Glutamatergic neuron (in vitro differentiated cells): ENCODE data around the gene SLC28A1. TPM values are rescaled to one million over a fixed set of nuclear protein-coding genes. Genes with fewer than 3 reads are reported as not detected.

Experiments
- DNase-seq: peaks from one replicate; pipeline ENCODE4 v3.0.0; 2022
- H3K27ac Mint-ChIP-seq: one replicate; pipeline ENCODE4 v1.8.0; 2020; ENCODE audit warnings: mild to moderate bottlenecking, mixed read lengths, inconsistent platforms; ENCODE audit not compliant: unreplicated experiment
- H3K27me3 Mint-ChIP-seq: one replicate; pipeline ENCODE4 v1.8.0; 2020; ENCODE audit warnings: mild to moderate bottlenecking, moderate library complexity, mixed read lengths, inconsistent platforms; ENCODE audit not compliant: unreplicated experiment
- H3K36me3 Mint-ChIP-seq: one replicate; pipeline ENCODE4 v1.8.0; 2020; ENCODE audit warnings: mild to moderate bottlenecking, mixed read lengths, inconsistent platforms; ENCODE audit not compliant: unreplicated experiment
- H3K4me1 Mint-ChIP-seq: one replicate; pipeline ENCODE4 v1.8.0; 2020; ENCODE audit warnings: mild to moderate bottlenecking, low read depth, mixed read lengths, inconsistent platforms; ENCODE audit not compliant: unreplicated experiment
- H3K4me3 Mint-ChIP-seq: one replicate; pipeline ENCODE4 v1.8.0; 2020; ENCODE audit warnings: mild to moderate bottlenecking, mixed read lengths, inconsistent platforms; ENCODE audit not compliant: unreplicated experiment
- H3K9me3 Mint-ChIP-seq: one replicate; pipeline ENCODE4 v1.8.0; 2020; ENCODE audit warnings: mild to moderate bottlenecking, moderate library complexity, mixed read lengths, inconsistent platforms; ENCODE audit not compliant: unreplicated experiment
- total RNA-seq: library from RNA; stranded (reverse); fragmentation: NEBNext Ultra II Directional; extraction: Animal tissue kit (Norgen Biotek cat#: 25700); gene quantifications from one replicate; pipeline ENCODE4 v1.2.1, GENCODE V29; 2021; ENCODE audit not compliant: unreplicated experiment
- TF ChIP-seq, protein P1 (sequence below): fragments of 200-600 bp; sonication (generic); IDR thresholded peaks from one replicate; pipeline ENCODE4 v1.5.0; 2021; ENCODE audit not compliant: partially characterized antibody, unreplicated experiment

SLC28A1 gene
- total RNA-seq, 1 donor from 2014 or later, result 0.25 TPM

DNA sequence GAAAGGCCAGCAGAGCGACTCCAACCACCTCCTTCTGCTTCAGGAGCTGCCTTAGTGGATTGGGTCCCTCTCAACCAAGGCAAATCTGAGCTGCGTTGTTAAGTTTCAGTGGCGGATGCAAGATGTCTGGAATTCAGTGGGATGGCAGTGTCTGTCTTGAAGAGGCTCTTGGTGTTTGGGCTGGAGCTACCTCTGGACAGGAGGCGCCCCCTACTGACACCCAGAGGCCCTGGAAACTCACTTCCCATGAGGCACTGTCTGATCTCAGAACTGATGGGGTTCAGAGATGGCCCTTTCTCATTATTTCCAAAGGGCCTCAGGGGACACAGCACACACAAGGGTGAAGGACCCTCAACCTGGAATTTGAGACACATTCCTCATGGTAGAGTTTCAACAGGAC lies 6.0 kb upstream of the SLC28A1 start:
- peak; percentile 73 for DNase-seq
- TF ChIP-seq, protein P1, sequence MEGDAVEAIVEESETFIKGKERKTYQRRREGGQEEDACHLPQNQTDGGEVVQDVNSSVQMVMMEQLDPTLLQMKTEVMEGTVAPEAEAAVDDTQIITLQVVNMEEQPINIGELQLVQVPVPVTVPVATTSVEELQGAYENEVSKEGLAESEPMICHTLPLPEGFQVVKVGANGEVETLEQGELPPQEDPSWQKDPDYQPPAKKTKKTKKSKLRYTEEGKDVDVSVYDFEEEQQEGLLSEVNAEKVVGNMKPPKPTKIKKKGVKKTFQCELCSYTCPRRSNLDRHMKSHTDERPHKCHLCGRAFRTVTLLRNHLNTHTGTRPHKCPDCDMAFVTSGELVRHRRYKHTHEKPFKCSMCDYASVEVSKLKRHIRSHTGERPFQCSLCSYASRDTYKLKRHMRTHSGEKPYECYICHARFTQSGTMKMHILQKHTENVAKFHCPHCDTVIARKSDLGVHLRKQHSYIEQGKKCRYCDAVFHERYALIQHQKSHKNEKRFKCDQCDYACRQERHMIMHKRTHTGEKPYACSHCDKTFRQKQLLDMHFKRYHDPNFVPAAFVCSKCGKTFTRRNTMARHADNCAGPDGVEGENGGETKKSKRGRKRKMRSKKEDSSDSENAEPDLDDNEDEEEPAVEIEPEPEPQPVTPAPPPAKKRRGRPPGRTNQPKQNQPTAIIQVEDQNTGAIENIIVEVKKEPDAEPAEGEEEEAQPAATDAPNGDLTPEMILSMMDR, result peak; percentile 56
- Mint-ChIP-seq H3K27me3 (peaks cover 9% of the 10 kb centered on the region), H3K9me3 (peaks cover 2% of the 10 kb centered on the region), H3K27ac (no peak overlapping the region), H3K4me1 (peaks cover 17% of the 10 kb centered on the region), H3K4me3 (no peak overlapping the region), H3K36me3 (no peaks in the 10 kb centered on the region)

GRCh38 chr15:84879088-84879780 lies 5.2 kb upstream of the SLC28A1 start:
- TF ChIP-seq, protein P1, result no peak
- Mint-ChIP-seq H3K9me3 (no peaks in the 10 kb centered on the region), H3K27me3 (peaks cover 9% of the 10 kb centered on the region), H3K4me3 (no peak overlapping the region), H3K4me1 (peaks cover 13% of the 10 kb centered on the region), H3K27ac (no peak overlapping the region), H3K36me3 (no peaks in the 10 kb centered on the region)
- DNase-seq, result no peak

DNA sequence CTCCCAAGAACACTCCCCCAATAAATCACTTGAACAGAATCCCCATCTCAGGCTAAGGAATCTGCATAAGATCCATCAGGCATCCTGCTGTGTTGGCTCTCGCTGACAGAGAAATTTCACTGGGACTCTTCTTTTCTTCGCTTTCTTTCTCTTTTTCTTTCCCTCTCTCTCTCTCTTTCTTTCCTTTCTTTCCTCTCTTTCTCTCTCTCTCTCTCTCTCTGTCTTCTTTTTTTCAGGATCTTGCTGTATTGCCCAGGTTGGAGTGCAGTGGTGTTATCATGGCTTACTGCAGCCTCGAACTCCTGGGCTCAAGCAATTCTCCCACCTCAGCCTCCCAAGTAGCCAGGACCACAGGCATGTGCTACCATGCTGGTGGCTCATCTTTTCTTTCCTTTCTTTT lies 4.5 kb upstream of the SLC28A1 start:
- no peak for DNase-seq

GRCh38 chr15:84880822-84881519 lies 3.5 kb upstream of the SLC28A1 start:
- no peak for DNase-seq
- no peaks in the 10 kb centered on the region for H3K9me3 Mint-ChIP-seq
- TF ChIP-seq, protein P1, result no peak
- H3K27me3 Mint-ChIP-seq, result peaks cover 9% of the 10 kb centered on the region
- peaks cover 9% of the 10 kb centered on the region for H3K4me1 Mint-ChIP-seq
- no peak overlapping the region for H3K4me3 Mint-ChIP-seq
- H3K27ac Mint-ChIP-seq, result no peak overlapping the region
- no peaks in the 10 kb centered on the region for H3K36me3 Mint-ChIP-seq

More for the DNA sequence above, 4.5 kb upstream of the SLC28A1 start:
- H3K9me3 Mint-ChIP-seq, result no peaks in the 10 kb centered on the region
- TF ChIP-seq, protein P1, result no peak
- H3K36me3 Mint-ChIP-seq, result no peaks in the 10 kb centered on the region
- H3K27ac Mint-ChIP-seq, result no peak overlapping the region
- H3K4me1 Mint-ChIP-seq, result peaks cover 9% of the 10 kb centered on the region
- peaks cover 9% of the 10 kb centered on the region for H3K27me3 Mint-ChIP-seq
- no peak overlapping the region for H3K4me3 Mint-ChIP-seq

DNA sequence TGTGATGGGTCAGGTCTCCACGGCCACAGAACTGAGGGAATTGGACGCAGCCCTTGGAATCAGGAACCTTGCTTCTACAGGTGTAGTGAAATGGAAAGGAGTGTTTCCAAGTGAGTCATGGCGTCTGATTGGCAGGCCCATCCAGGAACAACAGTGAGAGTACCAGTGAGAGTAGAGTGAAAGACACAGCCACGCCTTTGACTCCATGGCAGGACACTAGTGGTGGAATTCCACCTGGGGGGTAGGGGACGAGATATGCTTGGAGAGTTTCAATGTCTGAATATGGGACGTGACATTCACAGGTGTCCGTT lies 3.0 kb upstream of the SLC28A1 start:
- H3K27me3 Mint-ChIP-seq, result peaks cover 11% of the 10 kb centered on the region
- TF ChIP-seq, protein P1, result no peak
- H3K36me3 Mint-ChIP-seq, result no peaks in the 10 kb centered on the region
- H3K4me1 Mint-ChIP-seq, result peaks cover 8% of the 10 kb centered on the region
- no peak for DNase-seq
- no peak overlapping the region for H3K27ac Mint-ChIP-seq
- H3K9me3 Mint-ChIP-seq, result no peaks in the 10 kb centered on the region
- H3K4me3 Mint-ChIP-seq, result no peak overlapping the region
